HG03064 (cell line): ENCODE results near the gene NACA2.
"Not testable (repeated sequence)": the region's sequence is repeated elsewhere in the genome, so short reads cannot be mapped to it uniquely, and the experiment has no call there.

ENCODE experiments used
- ATAC-seq: cut with Tn5 transposase; IDR thresholded peaks from one replicate; pipeline ENCODE4 v1.9.1; 2021; ENCODE audit warnings: low read depth; ENCODE audit not compliant: unreplicated experiment

NACA2 gene

DNA sequence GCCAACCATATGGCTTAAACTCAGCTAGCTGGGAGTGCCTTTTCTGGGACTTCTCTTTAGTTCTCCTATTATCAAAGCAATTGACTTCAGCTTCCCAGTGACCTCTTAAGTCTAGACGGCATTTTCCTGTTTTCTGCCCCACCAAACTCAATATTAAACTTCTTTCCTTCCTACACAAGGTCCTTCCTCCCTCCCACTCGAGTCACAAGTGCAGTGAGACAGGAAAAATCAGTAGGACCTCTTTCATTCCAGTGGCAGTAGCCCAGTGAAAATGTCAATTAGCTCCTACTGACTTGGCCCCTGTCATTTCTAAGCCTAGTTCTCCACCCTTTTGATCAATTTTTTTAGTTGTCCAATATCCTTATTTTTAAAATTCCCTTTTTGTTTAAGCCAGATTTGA lies 9.6 kb upstream of the NACA2 start:
- ATAC-seq: no peak

DNA sequence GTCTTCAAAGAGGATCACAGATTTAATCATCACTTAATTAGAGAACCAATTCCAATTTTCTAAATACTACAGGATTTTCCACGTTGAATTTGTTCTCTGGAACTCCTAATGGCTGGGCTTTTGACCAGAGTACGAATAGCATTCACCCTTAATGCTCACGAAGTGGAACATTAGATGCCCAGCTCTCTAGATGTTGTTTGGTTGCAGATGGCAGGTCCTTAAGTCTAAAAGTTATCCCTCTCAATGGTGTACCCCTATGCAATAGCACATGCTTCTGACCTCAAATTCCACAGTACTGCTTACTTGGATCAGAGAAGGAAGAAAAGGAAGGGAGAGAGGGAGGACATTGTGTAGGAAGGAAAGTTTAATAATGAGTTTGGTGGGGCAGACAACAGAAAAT lies 8.6 kb upstream of the NACA2 start:
- no peak for ATAC-seq

DNA sequence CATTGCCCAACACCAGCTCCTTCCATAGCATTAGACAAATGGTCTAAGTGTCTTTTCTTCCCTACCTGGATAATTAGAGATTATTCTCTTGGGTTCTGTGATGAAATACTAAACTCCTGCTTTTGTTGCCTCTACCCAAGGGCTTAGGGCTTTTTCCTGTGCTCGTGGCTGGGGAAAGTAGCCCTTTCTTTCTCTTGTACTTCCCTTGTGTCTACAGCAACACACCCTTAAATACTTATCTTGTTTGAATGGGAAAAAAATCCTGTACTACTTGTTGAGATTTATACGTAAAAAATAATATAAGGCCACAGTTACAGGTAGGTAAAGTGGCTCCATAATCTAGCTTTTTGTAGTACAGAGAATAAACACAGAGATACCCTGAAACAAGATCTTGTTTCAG lies 7.0 kb upstream of the NACA2 start:
- no peak for ATAC-seq

DNA sequence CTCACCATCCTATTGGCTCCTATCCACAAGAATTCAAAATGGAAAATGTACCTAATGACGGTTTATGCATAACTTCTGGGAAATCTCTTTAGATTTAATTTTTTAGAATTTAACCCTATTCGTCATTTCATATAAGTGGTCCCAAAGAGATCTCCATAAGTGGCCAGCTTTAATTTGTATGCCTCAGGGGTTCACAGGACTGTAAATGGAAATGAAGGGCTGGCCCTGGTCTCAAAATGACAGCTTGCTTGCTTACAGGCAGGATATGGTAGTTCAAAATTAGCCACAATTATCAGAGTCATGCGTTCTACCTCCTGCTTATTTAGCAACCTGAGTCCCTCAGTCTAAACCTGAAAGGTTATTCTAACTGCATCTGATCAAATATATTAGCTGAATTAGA lies 6.6 kb upstream of the NACA2 start:
- no peak for ATAC-seq

DNA sequence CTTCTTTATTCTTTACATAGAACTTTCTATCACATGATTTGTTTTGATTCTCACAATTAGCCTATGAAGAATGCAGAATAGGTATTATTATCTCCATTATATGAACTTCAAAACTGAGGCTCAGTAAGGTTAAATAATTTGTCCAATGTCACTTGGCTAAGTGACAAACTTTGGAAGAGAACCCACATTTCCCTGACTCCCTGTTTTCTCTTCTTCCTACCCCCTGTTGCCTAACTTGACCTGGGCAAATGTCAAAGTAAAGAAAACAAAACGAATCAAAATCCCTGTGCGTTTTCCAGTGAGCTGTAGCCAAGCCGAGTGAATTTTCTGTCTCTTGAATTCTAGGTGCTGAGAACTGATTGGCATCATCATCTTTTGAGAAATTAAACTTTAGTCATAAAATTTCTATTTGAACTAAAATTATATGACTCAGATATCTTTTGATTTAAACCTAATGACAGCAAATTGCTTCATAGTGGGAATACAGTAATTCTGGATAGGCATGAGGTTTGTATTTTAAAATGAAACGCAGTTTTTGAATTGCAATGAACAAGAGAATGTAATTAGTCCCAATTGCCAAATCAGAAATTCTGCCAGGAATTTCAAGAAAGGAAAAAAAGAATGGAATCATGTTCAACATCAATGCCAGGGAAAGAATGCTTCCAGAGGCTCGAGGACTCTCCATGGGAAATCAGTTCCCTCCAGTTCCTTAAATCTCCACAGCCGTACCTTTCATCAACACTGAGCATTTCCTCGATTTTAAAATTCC lies 4.6 kb upstream of the NACA2 start:
- no peak for ATAC-seq

DNA sequence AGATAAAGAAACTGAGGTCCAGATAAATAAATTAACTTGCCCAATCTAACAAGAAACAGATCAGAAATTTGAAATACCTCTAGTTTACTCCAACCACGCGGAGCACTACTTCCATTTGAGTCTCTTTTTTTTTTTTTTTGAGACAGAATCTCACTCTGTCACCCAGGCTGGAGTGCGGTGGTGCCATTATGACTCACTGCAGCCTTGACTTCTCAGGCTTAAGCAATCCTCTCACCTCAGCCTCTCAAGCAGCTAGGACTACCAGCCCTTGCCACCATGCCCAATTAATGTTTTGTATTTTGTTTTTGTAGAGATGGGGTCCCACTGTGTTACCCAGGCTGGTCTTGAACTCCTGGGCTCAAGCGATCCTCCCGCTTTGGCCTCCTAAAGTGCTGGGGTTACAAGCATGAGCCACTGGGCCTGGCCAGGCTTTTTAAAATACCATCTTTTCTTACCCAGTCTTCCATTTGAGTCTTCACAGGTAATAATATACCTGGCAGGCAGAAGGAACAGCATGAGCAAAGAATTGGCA lies 3.3 kb upstream of the NACA2 start:
- no peak for ATAC-seq

DNA sequence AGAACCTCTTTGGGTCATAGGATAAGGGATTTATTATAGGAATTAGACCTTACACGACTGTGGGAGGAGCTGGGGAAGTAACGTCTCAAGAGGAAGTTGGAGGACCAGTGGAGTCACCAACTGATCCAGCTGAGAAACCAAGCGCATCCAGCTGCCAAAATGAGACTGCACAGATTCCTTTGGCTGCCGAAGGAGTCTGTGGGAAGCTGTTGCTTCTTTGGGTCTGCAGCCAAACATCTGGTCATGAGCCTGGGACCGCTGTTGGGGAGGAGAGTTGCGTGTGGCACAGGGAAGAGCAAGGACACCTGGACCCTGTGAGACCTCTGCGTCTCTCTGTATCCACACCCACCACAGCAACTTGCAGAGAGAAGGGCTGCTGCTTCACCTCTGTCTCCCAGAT lies 2.4 kb upstream of the NACA2 start:
- no peak for ATAC-seq

DNA sequence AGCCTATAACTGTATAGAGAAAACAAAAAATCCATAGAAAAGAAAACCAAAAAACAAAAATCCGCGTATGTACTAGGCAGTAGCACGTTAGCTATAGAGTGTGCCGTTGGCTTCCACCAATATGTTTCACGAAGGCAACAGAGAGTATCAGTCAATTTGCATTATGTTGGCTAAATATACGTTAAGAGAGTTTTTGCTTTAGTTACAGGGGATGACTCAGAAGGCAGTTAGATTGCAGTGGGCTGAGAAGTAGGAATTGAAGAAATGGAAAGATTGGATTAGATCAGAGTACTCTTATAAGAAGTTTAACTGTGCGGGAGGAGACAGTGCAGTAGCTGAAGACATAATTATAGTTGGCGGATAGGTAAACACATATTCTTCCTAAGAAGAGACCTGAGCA lies 911 bp upstream of the NACA2 start:
- no peak for ATAC-seq

DNA sequence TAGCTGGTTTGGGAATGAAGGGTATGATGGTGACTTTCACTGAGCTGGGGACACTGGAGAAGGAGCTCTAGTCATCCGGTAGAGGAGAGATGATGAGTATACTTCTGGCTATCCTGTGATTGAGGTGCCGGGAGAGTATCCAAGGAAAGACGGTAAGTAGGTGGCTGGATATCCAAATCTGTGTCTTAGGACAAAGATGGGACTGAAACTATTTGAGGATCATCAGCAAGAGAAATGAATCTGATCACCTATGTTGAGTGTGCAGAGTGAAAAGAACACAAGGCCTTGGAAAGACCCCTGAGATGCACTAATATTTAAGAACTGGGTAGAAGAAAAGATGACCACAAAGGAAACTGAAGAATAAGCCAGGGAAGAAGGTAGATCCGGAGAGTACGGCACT lies 1.0 kb downstream of the NACA2 start:
- ATAC-seq: no peak

DNA sequence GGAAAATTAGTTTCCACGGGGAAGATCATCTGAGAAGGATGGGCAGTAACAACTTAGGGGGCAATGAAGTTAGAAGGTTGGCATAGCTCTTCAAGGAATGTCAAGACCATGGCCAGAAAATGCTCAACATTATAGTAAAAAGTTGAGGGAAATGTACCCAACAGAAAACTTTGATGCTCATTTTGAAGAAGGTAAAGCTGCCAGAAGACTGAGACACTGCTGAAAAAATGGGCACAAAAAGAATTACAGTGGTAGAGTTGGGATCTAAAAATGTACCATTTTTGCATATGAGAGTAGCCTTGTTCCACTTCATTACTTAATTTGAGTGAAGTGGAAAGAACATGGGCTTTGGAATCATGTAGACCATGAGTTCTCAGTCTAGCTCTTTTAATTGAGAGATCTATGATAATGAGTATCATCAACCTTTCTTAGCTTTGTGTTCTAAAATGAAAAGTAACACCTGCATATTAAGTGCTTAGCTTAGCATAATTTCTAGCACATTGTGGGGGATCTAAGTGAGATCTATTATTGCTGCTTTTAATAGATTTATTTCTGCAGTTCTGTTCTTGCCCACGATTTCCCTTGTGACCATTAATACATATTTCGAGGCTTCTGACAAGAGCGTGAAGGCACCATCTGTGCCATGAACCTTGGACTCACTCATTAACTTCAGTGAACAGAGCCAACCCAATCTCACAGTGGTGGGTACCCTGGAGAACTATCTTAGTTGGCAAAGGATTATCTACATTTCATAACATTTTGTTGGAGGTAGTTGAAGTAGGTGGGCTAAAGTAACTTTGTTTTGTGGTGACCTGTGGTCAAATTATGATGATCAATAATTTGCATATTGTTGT lies 3.0 kb downstream of the NACA2 start:
- ATAC-seq: no peak

DNA sequence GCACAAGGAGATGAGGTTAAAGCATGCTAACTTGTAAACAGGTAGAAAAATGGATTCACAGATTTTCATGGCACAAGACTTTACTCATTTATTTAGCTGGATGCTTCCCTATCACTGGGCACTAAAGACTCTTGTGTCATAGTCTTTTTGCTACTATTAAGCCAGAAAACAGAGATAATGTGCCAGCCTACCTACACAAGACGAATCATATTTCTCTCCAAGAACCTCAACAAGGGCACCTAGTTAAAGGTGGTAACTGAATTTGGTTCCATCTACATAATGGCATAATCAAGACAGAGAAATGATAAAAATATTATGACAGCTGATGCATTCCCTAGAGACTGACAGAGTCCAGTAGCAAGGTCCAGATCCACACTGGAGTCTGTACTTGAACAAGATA lies 3.8 kb downstream of the NACA2 start:
- no peak for ATAC-seq

DNA sequence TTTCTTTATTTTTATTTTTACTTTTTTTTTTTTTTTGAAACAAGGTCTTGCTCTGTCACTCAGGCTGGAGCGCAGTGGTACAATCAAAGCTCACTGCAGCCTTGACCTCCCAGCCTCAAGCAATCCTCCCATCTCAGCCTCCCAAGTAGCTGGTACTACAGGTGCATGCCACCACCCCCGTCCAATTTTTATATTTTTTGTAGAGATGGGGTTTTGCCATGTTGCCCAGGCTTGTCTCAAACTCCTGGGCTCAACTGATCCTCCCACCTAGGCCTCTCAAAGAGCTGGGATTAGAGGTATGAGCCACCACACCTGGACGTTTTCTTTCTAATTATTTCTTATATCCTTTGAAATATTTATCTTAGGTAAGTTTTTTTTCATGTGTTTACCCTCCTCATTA lies 4.4 kb downstream of the NACA2 start:
- not testable (repeated sequence) for ATAC-seq

DNA sequence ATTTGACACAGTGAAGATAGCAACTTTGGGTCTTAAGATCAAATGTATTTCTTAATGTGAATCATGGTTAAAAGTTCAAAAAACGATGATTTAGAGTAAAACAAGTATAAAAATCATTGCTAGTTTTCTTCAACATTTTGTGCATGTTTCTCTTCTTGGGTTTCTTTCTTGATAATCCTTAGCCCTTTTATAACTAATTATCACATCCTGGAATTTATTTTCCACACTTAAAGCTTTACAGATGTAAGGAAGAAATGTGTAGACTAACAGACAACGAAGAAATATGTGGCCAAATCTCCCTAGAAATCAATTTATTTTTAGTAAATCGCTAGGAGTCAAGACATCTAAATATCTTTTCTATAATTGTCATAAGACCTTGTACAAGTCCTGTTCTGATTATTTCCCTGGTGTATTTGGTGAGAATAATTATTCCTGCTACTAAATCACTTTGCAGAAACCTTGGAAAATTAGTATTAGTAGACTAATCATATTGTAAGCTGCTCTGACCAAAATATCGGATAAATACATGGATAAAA lies 4.9 kb downstream of the NACA2 start:
- ATAC-seq: no peak

DNA sequence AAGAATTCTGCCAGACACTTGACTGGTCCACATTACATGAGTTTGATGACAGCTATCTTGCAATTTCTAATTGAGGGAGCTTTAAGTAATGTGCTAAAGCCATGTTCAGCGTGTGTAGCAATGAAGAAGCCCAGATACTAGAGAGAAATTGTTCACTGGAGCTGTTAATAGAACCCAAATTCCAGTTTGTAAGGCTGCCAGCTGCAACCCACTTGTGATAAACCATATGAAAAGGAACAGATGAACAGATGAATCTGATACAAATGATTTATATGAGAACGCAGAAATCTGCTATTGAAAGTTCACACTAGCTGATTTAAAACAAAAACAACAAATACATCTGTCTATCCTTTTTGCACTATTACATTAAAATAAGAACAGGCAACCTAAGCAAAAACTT lies 6.2 kb downstream of the NACA2 start:
- ATAC-seq: no peak

DNA sequence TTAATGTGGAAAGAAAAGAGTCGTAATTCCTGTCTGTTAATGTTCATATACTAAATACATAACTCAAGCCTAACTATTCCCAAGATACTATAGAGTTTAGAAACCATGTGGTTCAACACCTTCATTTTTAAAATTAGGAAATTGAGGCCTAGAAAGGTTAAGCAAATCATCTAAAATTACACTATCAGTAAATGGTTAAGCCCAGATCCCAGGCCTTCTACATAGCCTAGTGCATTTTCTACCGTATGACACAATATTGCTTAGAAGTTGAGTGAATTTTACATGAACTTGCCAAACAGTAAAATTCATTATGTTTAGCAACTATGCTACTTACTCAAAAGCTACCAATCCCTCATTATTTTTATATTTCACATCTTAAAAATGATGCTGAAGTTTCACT lies 6.8 kb downstream of the NACA2 start:
- ATAC-seq: no peak

DNA sequence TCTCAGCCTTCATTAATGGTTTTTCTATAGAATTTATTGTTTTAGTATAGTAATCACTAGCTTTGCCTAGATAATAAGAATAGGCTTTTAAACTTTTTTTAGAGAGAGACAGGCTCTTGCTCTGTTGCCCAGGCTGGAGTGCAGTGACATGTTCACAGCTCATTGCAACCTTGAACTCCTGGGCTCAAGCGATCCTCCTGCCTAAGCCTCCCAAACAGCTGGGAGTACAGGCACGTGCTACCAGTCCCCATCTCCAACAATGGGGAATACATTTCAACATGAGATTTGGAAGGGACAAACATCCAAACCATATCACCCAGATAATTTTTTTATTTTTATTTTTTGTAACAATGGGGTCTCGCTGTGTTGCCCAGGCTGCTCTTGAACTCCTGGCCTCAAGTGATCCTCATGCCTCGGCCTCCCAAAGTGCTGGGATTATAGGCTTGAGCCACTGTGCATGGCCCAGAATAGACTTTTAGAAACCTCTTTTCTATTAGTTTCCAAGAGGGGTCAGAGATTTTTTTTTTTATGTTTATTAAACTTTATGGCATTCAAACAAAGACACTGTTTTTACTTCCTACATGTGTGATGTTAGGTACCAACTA lies 7.3 kb downstream of the NACA2 start:
- ATAC-seq: no peak

DNA sequence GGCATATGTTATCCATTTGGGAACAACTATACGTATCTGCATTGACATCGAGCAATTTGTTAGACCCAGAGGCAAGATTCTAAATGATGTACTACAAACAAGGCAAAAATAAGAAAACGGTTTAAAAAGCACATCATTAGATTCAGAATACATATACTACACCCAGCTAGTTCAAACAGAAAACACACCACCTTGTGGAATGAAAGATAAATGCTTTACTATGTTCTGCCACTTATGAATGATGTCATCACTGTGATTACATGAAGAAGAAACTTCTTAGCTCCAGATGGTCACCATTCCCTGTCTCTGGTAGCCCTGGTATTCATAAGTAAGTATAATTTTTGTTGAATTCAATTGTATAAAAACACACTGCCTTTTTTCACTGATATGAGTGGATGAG lies 7.8 kb downstream of the NACA2 start:
- no peak for ATAC-seq

DNA sequence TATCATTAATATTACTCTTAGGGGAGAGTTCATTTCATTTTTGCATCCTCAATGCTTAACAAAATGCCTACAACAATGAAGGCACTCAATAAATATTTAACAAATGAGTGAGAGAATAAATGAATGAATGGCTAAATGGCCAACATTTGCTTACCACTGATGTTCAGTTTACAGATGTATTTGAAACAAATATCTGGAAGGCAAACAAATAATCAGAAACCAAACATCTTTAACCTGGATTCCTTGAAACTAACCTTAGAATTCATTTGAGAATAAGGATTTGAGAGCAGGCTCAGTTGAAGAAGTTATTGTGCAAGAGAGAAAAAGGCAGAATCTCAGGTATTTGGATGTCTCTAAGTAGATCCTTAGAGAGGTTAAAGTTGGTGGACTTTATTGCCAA lies 8.4 kb downstream of the NACA2 start:
- no peak for ATAC-seq

DNA sequence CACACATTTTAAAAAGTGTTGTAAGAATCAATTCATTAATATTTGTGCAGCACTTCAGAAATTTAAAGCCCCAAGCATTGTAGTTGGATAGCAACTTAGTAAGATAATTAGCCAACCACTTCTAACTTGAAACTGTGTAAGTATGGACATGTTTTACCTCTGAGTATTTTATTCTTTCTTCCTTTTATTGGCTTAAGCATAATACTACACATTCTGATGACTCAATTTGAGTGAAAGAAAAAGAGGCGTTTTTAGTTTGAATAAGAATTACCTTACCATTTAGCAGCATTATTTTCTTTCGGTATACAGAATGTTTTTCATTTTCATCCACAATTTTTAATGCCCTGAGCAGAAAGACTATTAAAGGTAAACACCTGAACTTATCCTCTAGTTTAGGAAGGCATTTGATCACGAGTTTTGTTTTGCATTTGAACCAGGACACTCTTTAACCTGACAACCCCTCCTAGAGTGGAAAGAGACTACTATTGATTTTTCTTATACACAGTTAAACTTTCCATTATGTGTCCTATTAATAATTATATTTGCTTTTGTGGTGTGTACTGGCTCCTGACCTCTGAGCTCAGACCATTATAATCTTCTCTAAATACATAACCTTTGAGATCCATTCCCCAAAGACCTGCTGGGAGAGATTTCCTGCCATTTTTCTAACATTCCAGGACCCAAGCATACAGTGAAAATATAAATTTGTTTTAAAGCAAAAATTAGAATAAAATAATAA lies 9.2 kb downstream of the NACA2 start:
- no peak for ATAC-seq

DNA sequence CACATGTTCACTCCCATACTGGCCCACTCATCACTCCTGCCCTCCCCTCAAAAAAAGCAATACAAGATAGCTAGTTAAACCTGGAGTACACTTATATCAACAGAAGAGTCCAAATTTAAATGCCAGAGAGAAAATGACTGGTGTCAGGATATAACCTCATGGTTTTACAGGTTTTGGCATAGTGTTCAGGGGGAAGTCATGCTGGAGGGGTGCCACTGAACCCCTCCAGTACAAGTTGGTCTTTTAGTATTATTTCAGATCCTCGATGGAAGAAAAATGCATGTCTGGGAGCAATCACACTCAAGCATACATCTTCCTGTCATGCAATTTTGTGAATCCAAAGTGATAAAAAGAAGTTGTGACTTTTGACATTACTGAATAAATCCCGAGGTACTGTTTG lies 10.5 kb downstream of the NACA2 start:
- ATAC-seq: no peak

DNA sequence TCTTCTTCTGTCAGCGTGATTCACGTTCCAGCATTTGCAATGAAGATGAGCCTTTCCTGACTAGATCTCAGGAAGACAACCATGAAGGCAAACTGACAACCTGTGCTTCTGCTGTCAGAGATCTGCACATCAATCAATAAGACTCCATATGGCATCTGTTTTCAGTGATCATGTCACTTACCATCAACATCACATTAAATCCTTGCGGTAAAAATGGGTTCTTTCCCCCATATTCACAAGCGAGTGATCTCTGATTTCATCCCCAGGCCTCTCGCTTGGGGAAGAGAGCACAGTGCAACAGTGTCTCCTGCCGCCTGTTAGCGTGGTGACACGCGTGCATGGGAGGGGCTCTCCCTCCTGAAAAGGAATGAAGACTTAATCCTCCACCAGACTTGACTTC lies 11.1 kb downstream of the NACA2 start:
- ATAC-seq: no peak
